H1 (cell line): Measurements from ENCODE around the gene CROCC2. TPM values are rescaled to one million over a fixed set of nuclear protein-coding genes. Genes with fewer than 3 reads are reported as not detected.
A peak's percentile ranks its signal among the peaks of the same experiment; 100 is the strongest.

Experiments
- CTCF ChIA-PET: fragments of 300-600 bp; sonication (Branson Sonifier 250); formaldehyde crosslinking; loops from one replicate; lab custom pipeline; 2021; ENCODE audit not compliant: partially characterized antibody; lab: Charles Lee
- POLR2A ChIA-PET: fragments of 300-600 bp; sonication (Branson Sonifier 250); formaldehyde crosslinking; loops from one replicate; lab custom pipeline; 2021; ENCODE audit warnings: inconsistent platforms; ENCODE audit not compliant: partially characterized antibody; lab: Charles Lee
- DNase-seq, 2 experiments: peaks; one replicate each; pipeline versions ENCODE4 v3.0.0 to v3.0.0-alpha.2; 2010 to 2022; ENCODE audit warnings: low spot score in 2 of 2, low read depth in 1 of 2, mixed read lengths in 1 of 2
- FAIRE-seq: peaks from 2 replicates; lab custom pipeline; 2011; peaks lifted over from hg19 to GRCh38; lab: Jason Lieb, UNC
- H2AFZ ChIP-seq: 2 replicates; pipeline ENCODE4 v1.8.1; 2012; ENCODE audit warnings: low read length, inconsistent platforms
- H2AK5ac ChIP-seq: 2 replicates; pipeline ENCODE4 v1.6.1; 2013; ENCODE audit warnings: low read depth, low read length
- H2BK120ac ChIP-seq: replicated peaks from 2 replicates; pipeline ENCODE3; 2013; ENCODE audit warnings: low read depth, low read length, inconsistent platforms
- H2BK12ac ChIP-seq: 2 replicates; pipeline ENCODE4 v1.6.1; 2013; ENCODE audit warnings: low read depth, low read length
- H2BK15ac ChIP-seq: 2 replicates; pipeline ENCODE4 v1.6.1; 2013; ENCODE audit warnings: low read length
- H2BK20ac ChIP-seq: 2 replicates; pipeline ENCODE4 v1.6.1; 2013; ENCODE audit warnings: low read length
- H2BK5ac ChIP-seq: 2 replicates; pipeline ENCODE4 v1.6.1; 2013; ENCODE audit warnings: low read depth, low read length
- H3K14ac ChIP-seq: 2 replicates; pipeline ENCODE4 v1.6.1; 2013; ENCODE audit warnings: inconsistent platforms; ENCODE audit not compliant: insufficient read length
- H3K18ac ChIP-seq: 2 replicates; pipeline ENCODE4 v1.6.1; 2013; ENCODE audit warnings: low read length; ENCODE audit errors: extremely low read depth
- H3K23ac ChIP-seq: 2 replicates; pipeline ENCODE4 v1.6.1; 2013; ENCODE audit warnings: inconsistent platforms; ENCODE audit not compliant: insufficient read length
- H3K23me2 ChIP-seq: 2 replicates; pipeline ENCODE4 v1.6.1; 2013; ENCODE audit warnings: low read depth, low read length
- H3K27ac ChIP-seq: 2 replicates; pipeline ENCODE4 v1.6.1; 2011; ENCODE audit warnings: low read depth, low read length, inconsistent platforms
- H3K27me3 ChIP-seq, 4 experiments: replicated peaks in 1 of 4; 1 replicate in 1 of 4; 2 replicates in 3 of 4; pipeline versions ENCODE4 v1.6.1 to v1.8.1; 2011 to 2013; ENCODE audit warnings: low read length in 3 of 4, mild to moderate bottlenecking in 3 of 4, inconsistent platforms in 2 of 4, mixed read lengths in 2 of 4, moderate library complexity in 1 of 4; ENCODE audit not compliant: control insufficient read depth in 3 of 4, insufficient read depth in 3 of 4; ENCODE audit errors: extremely low read depth in 1 of 4
- H3K36me3 ChIP-seq, 4 experiments: 2 replicates each; pipeline versions ENCODE4 v1.6.1 to v1.8.1; 2011 to 2013; ENCODE audit warnings: mild to moderate bottlenecking in 4 of 4, low read length in 3 of 4, moderate library complexity in 2 of 4, control low read depth in 1 of 4, inconsistent platforms in 1 of 4; ENCODE audit not compliant: insufficient read depth in 4 of 4, control insufficient read depth in 2 of 4
- H3K4ac ChIP-seq: replicated peaks from 2 replicates; pipeline ENCODE3; 2013; ENCODE audit warnings: low read length, low read depth, mixed read lengths, inconsistent platforms; ENCODE audit not compliant: insufficient read length
- H3K4me1 ChIP-seq, 4 experiments: replicated peaks in 1 of 4; 1 replicate in 1 of 4; 2 replicates in 3 of 4; pipeline versions ENCODE4 v1.6.1 to v1.8.1; 2011 to 2013; ENCODE audit warnings: low read length in 3 of 4, inconsistent platforms in 2 of 4, mixed read lengths in 1 of 4; ENCODE audit not compliant: insufficient read depth in 4 of 4, control insufficient read depth in 3 of 4
- H3K4me2 ChIP-seq, 2 experiments: 2 replicates each; pipeline versions ENCODE4 v1.6.1 to v1.8.1; 2011 to 2013; ENCODE audit warnings: low read depth in 2 of 2, low read length in 2 of 2, control low read depth in 1 of 2, inconsistent platforms in 1 of 2, mild to moderate bottlenecking in 1 of 2; ENCODE audit not compliant: insufficient read depth in 1 of 2
- H3K4me3 ChIP-seq, 4 experiments: fragments of 200-600, 300-600 bp in 1 of 4; sonication (generic), shearing (Covaris generic), sonication (Bioruptor Twin) in 1 of 4; 2 replicates each; pipeline versions ENCODE4 v1.5.1 to v1.8.1; 2011 to 2016; ENCODE audit warnings: low read length in 4 of 4, low read depth in 3 of 4, control low read depth in 2 of 4, inconsistent platforms in 2 of 4, mild to moderate bottlenecking in 2 of 4, mixed read lengths in 1 of 4, moderate library complexity in 1 of 4; ENCODE audit not compliant: insufficient read depth in 2 of 4; ENCODE audit errors: extremely low read depth in 1 of 4
- H3K56ac ChIP-seq: replicated peaks from 2 replicates; pipeline ENCODE3; 2013; ENCODE audit warnings: low read depth, mild to moderate bottlenecking, mixed read lengths, low read length, inconsistent platforms; ENCODE audit not compliant: insufficient read length
- H3K79me1 ChIP-seq: 2 replicates; pipeline ENCODE4 v1.6.1; 2013; ENCODE audit warnings: low read depth, low read length, control low read depth
- H3K79me2 ChIP-seq, 2 experiments: 2 replicates each; pipeline versions ENCODE4 v1.6.1 to v1.8.1; 2012 to 2013; ENCODE audit warnings: low read length in 2 of 2, mild to moderate bottlenecking in 2 of 2, inconsistent platforms in 1 of 2; ENCODE audit not compliant: insufficient read depth in 2 of 2, control insufficient read depth in 1 of 2
- H3K9ac ChIP-seq, 4 experiments: replicated peaks in 1 of 4; 1 replicate in 1 of 4; 2 replicates in 3 of 4; pipeline versions ENCODE4 v1.6.1 to v1.8.1; 2011 to 2013; ENCODE audit warnings: low read depth in 3 of 4, low read length in 3 of 4, control low read depth in 2 of 4, mild to moderate bottlenecking in 2 of 4, moderate library complexity in 2 of 4, inconsistent platforms in 1 of 4; ENCODE audit errors: extremely low read depth in 1 of 4
- H3K9me3 ChIP-seq, 2 experiments: 2 replicates each; pipeline versions ENCODE4 v1.6.1 to v1.8.1; 2012 to 2013; ENCODE audit warnings: mild to moderate bottlenecking in 2 of 2, moderate library complexity in 2 of 2, control low read depth in 1 of 2, inconsistent platforms in 1 of 2, low read depth in 1 of 2, low read length in 1 of 2, mixed read lengths in 1 of 2; ENCODE audit not compliant: insufficient read depth in 2 of 2
- H4K20me1 ChIP-seq, 2 experiments: replicated peaks in 1 of 2; 2 replicates each; pipeline versions ENCODE3 to v1.8.1; 2011 to 2013; ENCODE audit warnings: inconsistent platforms in 2 of 2, low read length in 2 of 2, mild to moderate bottlenecking in 1 of 2; ENCODE audit not compliant: insufficient read depth in 2 of 2, control insufficient read depth in 1 of 2
- H4K5ac ChIP-seq: 2 replicates; pipeline ENCODE4 v1.6.1; 2013; ENCODE audit warnings: low read length, low read depth, mixed read lengths, inconsistent platforms; ENCODE audit not compliant: insufficient read length
- H4K8ac ChIP-seq: 2 replicates; pipeline ENCODE4 v1.8.0; 2013; ENCODE audit warnings: mild to moderate bottlenecking, moderate library complexity, low read length, inconsistent platforms; ENCODE audit not compliant: insufficient read depth; ENCODE audit errors: extremely low read depth
- H4K91ac ChIP-seq: replicated peaks from 2 replicates; pipeline ENCODE3; 2013; ENCODE audit warnings: low read length, mixed read lengths, inconsistent platforms; ENCODE audit not compliant: insufficient read length
- BRCA1 ChIP-seq: IDR thresholded peaks from 2 replicates; pipeline ENCODE4 v1.6.1; 2012; ENCODE audit warnings: low read depth, low read length, improper control_type of control experiment
- KDM4A ChIP-seq: IDR thresholded peaks from one replicate; pipeline ENCODE4 v1.7.1; 2012; ENCODE audit warnings: low read depth, mild to moderate bottlenecking, moderate library complexity, low read length, inconsistent platforms; ENCODE audit not compliant: severe bottlenecking
- KDM5A ChIP-seq: fragments of 200-600 bp; IDR thresholded peaks from 2 replicates; pipeline ENCODE4 v1.7.1; 2012; ENCODE audit warnings: mild to moderate bottlenecking, low read length, inconsistent platforms, mixed read lengths
- NANOG ChIP-seq: IDR thresholded peaks from 2 replicates; pipeline ENCODE4 v1.6.1; 2011; ENCODE audit warnings: low read length, low read depth, mild to moderate bottlenecking, inconsistent platforms; ENCODE audit not compliant: insufficient read depth, poor library complexity, severe bottlenecking
- POLR2A ChIP-seq, 2 experiments: IDR thresholded peaks; 1 replicate in 1 of 2; 2 replicates in 1 of 2; pipeline ENCODE4 v1.6.1; 2011; ENCODE audit warnings: low read depth in 2 of 2, low read length in 2 of 2, mild to moderate bottlenecking in 2 of 2; ENCODE audit errors: control extremely low read depth in 1 of 2
- RFX5 ChIP-seq: IDR thresholded peaks from 2 replicates; pipeline ENCODE4 v1.6.1; 2011; ENCODE audit warnings: low read depth, low read length, improper control_type of control experiment, borderline replicate concordance
- SAP30 ChIP-seq: fragments of 300-600 bp; sonication (generic); IDR thresholded peaks from 2 replicates; pipeline ENCODE4 v1.7.1; 2012; ENCODE audit warnings: low read length, moderate library complexity, mild to moderate bottlenecking, inconsistent platforms; ENCODE audit not compliant: insufficient read depth, insufficient replicate concordance
- SIN3A ChIP-seq, 2 experiments: IDR thresholded peaks in 1 of 2; conservative IDR thresholded peaks in 1 of 2; 2 replicates each; pipeline ENCODE4 v1.6.1; 2011 to 2012; ENCODE audit warnings: low read length in 2 of 2, improper control_type of control experiment in 1 of 2, low read depth in 1 of 2, mild to moderate bottlenecking in 1 of 2
- SIX5 ChIP-seq: IDR thresholded peaks from 2 replicates; pipeline ENCODE4 v1.6.1; 2011; ENCODE audit warnings: mild to moderate bottlenecking, low read depth, low read length
- TCF12 ChIP-seq: IDR thresholded peaks from 2 replicates; pipeline ENCODE4 v1.6.1; 2011; ENCODE audit warnings: low read depth, mild to moderate bottlenecking, low read length
- USF2 ChIP-seq: IDR thresholded peaks from 2 replicates; pipeline ENCODE4 v1.6.1; 2011; ENCODE audit warnings: low read length, improper control_type of control experiment
- WGBS, 2 experiments: shearing (Covaris generic) in 1 of 2; methylation state at CpG; one replicate each; pipeline versions ENCODE4 v1.1.6 to v1.1.7; 2013 to 2015; ENCODE audit warnings: low lambda C conversion rate in 2 of 2, mixed read lengths in 2 of 2, inconsistent platforms in 1 of 2, low coverage in 1 of 2, missing lambda C conversion rate in 1 of 2; ENCODE audit not compliant: insufficient replicate concordance in 2 of 2, insufficient coverage in 1 of 2, insufficient read length in 1 of 2; ENCODE audit errors: extremely low coverage in 1 of 2, missing lambda C conversion rate in 1 of 2; 5-methylcytosine and 5-hydroxymethylcytosine counted together
- polyA plus RNA-seq, 7 experiments: library from polyadenylated mRNA; depleted of rRNA in 3 of 7; stranded (reverse) in 5 of 7; unstranded in 2 of 7; fragments of >200 nt in 5 of 7; fragments of 200-250 nt in 2 of 7; gene quantifications; 1 replicate in 5 of 7; 2 replicates in 1 of 7; 4 replicates in 1 of 7; pipeline versions ENCODE4 v1.2.1 to v1.2.3, GENCODE V29; 2011 to 2013; ENCODE audit warnings: missing spikeins in 2 of 7, mixed read lengths in 2 of 7
- total RNA-seq: library from RNA; stranded (reverse); fragmentation: NEBNext Ultra II Directional; extraction: Animal tissue kit (Norgen Biotek cat#: 25700); gene quantifications from 2 replicates; pipeline ENCODE4 v1.2.1, GENCODE V29; 2021

The CROCC2 gene
- total and polyA plus RNA-seq, 2 of the 8 experiments (the other 6 are each of a cell fraction or from before 2014, with no cell fraction given), result not detected

DNA sequence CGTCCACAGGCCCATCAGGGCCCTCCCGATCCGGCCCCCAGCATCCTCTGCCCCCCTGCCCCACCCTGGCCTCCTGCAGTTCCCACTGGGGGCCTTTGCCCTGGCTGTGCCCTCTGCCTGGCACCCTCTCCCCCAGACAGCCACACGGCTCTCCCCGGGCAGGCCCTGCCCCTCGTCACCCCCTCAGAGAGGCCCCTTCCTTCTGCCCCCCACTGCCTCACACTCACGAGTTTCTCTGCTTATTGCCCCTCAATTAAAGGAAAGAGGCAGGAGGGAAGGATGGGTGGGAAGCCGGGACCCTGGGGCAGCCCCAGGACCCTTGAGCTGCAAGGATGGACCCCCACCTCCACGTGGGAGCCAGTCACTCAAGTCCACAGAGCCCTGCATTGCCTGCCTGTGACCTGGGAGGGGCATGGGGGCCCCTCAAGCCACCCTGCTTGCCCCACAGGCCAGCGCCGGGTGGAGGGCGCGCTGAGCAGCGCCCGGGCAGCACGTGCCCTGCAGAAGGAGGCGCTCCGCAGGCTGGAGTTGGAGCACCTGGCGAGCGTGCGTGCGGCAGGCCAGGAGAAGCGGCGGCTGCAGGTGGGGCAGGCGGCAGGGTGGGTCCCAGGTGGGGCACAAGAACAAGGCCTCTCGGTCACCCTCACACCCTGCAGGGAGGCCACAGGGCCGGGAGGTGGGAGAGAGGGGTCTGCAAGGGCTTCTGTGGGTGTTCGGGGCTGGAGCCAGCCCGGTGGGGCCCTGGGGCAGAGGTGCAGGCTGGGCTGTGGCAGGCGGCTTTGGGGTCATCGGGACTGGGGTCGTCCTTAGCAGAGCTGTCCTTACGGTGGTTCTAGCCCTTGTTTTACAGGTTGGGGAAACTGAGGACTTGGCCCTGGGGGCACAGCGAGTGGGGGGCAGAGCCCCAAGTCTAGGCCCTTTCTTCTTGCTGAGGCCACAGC lies 61.8 kb downstream of the CROCC2 start:
- FAIRE-seq (no peak), DNase-seq (no peak)
- Histone ChIP-seq H3K56ac (no peak overlapping the region), H3K9me3 (no peaks in the 10 kb centered on the region), H3K4me2 (no peak overlapping the region), H3K23ac (no peak overlapping the region), H3K27me3 (no peaks in the 10 kb centered on the region), H3K79me1 (no peaks in the 10 kb centered on the region), H2BK120ac (no peak overlapping the region), H3K23me2 (no peaks in the 10 kb centered on the region), H3K79me2 (no peaks in the 10 kb centered on the region), H2BK20ac (no peak overlapping the region), H2BK15ac (no peak overlapping the region), H3K4ac (no peak overlapping the region), H3K9ac (no peak overlapping the region), H3K14ac (no peak overlapping the region), H2BK12ac (no peak overlapping the region), H4K91ac (no peak overlapping the region), H3K4me3 (no peak overlapping the region), H4K8ac (peak overlapping the region; percentile 25; the same call in 1 of the 2 replicates), H3K18ac (no peak overlapping the region), H3K4me1 (no peaks in the 10 kb centered on the region; a peak in 1 of 7 replicates), H2AFZ (no peak overlapping the region), H2BK5ac (no peak overlapping the region), H4K20me1 (no peaks in the 10 kb centered on the region), H3K36me3 (no peaks in the 10 kb centered on the region), H4K5ac (no peak overlapping the region), H2AK5ac (no peak overlapping the region), H3K27ac (no peak overlapping the region)
- POLR2A ChIA-PET, result no interaction called here
- WGBS, 2 experiments, result 89% methylated on average over 19 of the region's 34 CpGs; no CpG with 5 or more reads in 1 of the 2 experiments
- CTCF ChIA-PET, result interaction anchor here (1.1 to 1.3 kb wide), 4 partner anchors 16 to 222 kb away, joined by 3 to 4 read pairs (median 3); no protein-coding TSS in a partner anchor
- TF ChIP-seq USF2 (no peak), SAP30 (no peak), BRCA1 (no peak), RFX5 (no peak), NANOG (no peak), KDM5A (no peak), KDM4A (no peak), POLR2A (IDR thresholded peaks at IDR 0.05; ENCODE audit: control extremely low read depth in 1 of 2, low read depth in 2 of 2, low read length in 2 of 2) (no peak), TCF12 (no peak), SIN3A (conservative IDR thresholded peaks at IDR 0.05 in 1 of 2, IDR thresholded peaks at IDR 0.05 in 1 of 2; ENCODE audit: low read depth in 1 of 2, low read length in 2 of 2) (no peak), SIX5 (no peak)
